H1 (cell line): ENCODE results near the gene CABP4. TPM values are rescaled to one million over a fixed set of nuclear protein-coding genes. Genes with fewer than 3 reads are reported as not detected.

Experiments
- CTCF ChIA-PET: fragments of 300-600 bp; sonication (Branson Sonifier 250); formaldehyde crosslinking; loops from one replicate; lab custom pipeline; 2021; ENCODE audit not compliant: partially characterized antibody; lab: Charles Lee
- POLR2A ChIA-PET: fragments of 300-600 bp; sonication (Branson Sonifier 250); formaldehyde crosslinking; loops from one replicate; lab custom pipeline; 2021; ENCODE audit warnings: inconsistent platforms; ENCODE audit not compliant: partially characterized antibody; lab: Charles Lee
- DNase-seq, 2 experiments: peaks; one replicate each; pipeline versions ENCODE4 v3.0.0 to v3.0.0-alpha.2; 2010 to 2022; ENCODE audit warnings: low spot score in 2 of 2, low read depth in 1 of 2, mixed read lengths in 1 of 2
- FAIRE-seq: peaks from 2 replicates; lab custom pipeline; 2011; peaks lifted over from hg19 to GRCh38; lab: Jason Lieb, UNC
- H2AFZ ChIP-seq: 2 replicates; pipeline ENCODE4 v1.8.1; 2012; ENCODE audit warnings: low read length, inconsistent platforms
- H2AK5ac ChIP-seq: 2 replicates; pipeline ENCODE4 v1.6.1; 2013; ENCODE audit warnings: low read depth, low read length
- H2BK120ac ChIP-seq: replicated peaks from 2 replicates; pipeline ENCODE3; 2013; ENCODE audit warnings: low read depth, low read length, inconsistent platforms
- H2BK12ac ChIP-seq: 2 replicates; pipeline ENCODE4 v1.6.1; 2013; ENCODE audit warnings: low read depth, low read length
- H2BK15ac ChIP-seq: 2 replicates; pipeline ENCODE4 v1.6.1; 2013; ENCODE audit warnings: low read length
- H2BK20ac ChIP-seq: 2 replicates; pipeline ENCODE4 v1.6.1; 2013; ENCODE audit warnings: low read length
- H2BK5ac ChIP-seq: 2 replicates; pipeline ENCODE4 v1.6.1; 2013; ENCODE audit warnings: low read depth, low read length
- H3K14ac ChIP-seq: 2 replicates; pipeline ENCODE4 v1.6.1; 2013; ENCODE audit warnings: inconsistent platforms; ENCODE audit not compliant: insufficient read length
- H3K18ac ChIP-seq: 2 replicates; pipeline ENCODE4 v1.6.1; 2013; ENCODE audit warnings: low read length; ENCODE audit errors: extremely low read depth
- H3K23ac ChIP-seq: 2 replicates; pipeline ENCODE4 v1.6.1; 2013; ENCODE audit warnings: inconsistent platforms; ENCODE audit not compliant: insufficient read length
- H3K23me2 ChIP-seq: 2 replicates; pipeline ENCODE4 v1.6.1; 2013; ENCODE audit warnings: low read depth, low read length
- H3K27ac ChIP-seq: 2 replicates; pipeline ENCODE4 v1.6.1; 2011; ENCODE audit warnings: low read depth, low read length, inconsistent platforms
- H3K27me3 ChIP-seq, 4 experiments: replicated peaks in 1 of 4; 1 replicate in 1 of 4; 2 replicates in 3 of 4; pipeline versions ENCODE4 v1.6.1 to v1.8.1; 2011 to 2013; ENCODE audit warnings: low read length in 3 of 4, mild to moderate bottlenecking in 3 of 4, inconsistent platforms in 2 of 4, mixed read lengths in 2 of 4, moderate library complexity in 1 of 4; ENCODE audit not compliant: control insufficient read depth in 3 of 4, insufficient read depth in 3 of 4; ENCODE audit errors: extremely low read depth in 1 of 4
- H3K36me3 ChIP-seq, 4 experiments: 2 replicates each; pipeline versions ENCODE4 v1.6.1 to v1.8.1; 2011 to 2013; ENCODE audit warnings: mild to moderate bottlenecking in 4 of 4, low read length in 3 of 4, moderate library complexity in 2 of 4, control low read depth in 1 of 4, inconsistent platforms in 1 of 4; ENCODE audit not compliant: insufficient read depth in 4 of 4, control insufficient read depth in 2 of 4
- H3K4ac ChIP-seq: replicated peaks from 2 replicates; pipeline ENCODE3; 2013; ENCODE audit warnings: low read length, low read depth, mixed read lengths, inconsistent platforms; ENCODE audit not compliant: insufficient read length
- H3K4me1 ChIP-seq, 4 experiments: replicated peaks in 1 of 4; 1 replicate in 1 of 4; 2 replicates in 3 of 4; pipeline versions ENCODE4 v1.6.1 to v1.8.1; 2011 to 2013; ENCODE audit warnings: low read length in 3 of 4, inconsistent platforms in 2 of 4, mixed read lengths in 1 of 4; ENCODE audit not compliant: insufficient read depth in 4 of 4, control insufficient read depth in 3 of 4
- H3K4me2 ChIP-seq, 2 experiments: 2 replicates each; pipeline versions ENCODE4 v1.6.1 to v1.8.1; 2011 to 2013; ENCODE audit warnings: low read depth in 2 of 2, low read length in 2 of 2, control low read depth in 1 of 2, inconsistent platforms in 1 of 2, mild to moderate bottlenecking in 1 of 2; ENCODE audit not compliant: insufficient read depth in 1 of 2
- H3K4me3 ChIP-seq, 4 experiments: fragments of 200-600, 300-600 bp in 1 of 4; sonication (generic), shearing (Covaris generic), sonication (Bioruptor Twin) in 1 of 4; 2 replicates each; pipeline versions ENCODE4 v1.5.1 to v1.8.1; 2011 to 2016; ENCODE audit warnings: low read length in 4 of 4, low read depth in 3 of 4, control low read depth in 2 of 4, inconsistent platforms in 2 of 4, mild to moderate bottlenecking in 2 of 4, mixed read lengths in 1 of 4, moderate library complexity in 1 of 4; ENCODE audit not compliant: insufficient read depth in 2 of 4; ENCODE audit errors: extremely low read depth in 1 of 4
- H3K56ac ChIP-seq: replicated peaks from 2 replicates; pipeline ENCODE3; 2013; ENCODE audit warnings: low read depth, mild to moderate bottlenecking, mixed read lengths, low read length, inconsistent platforms; ENCODE audit not compliant: insufficient read length
- H3K79me1 ChIP-seq: 2 replicates; pipeline ENCODE4 v1.6.1; 2013; ENCODE audit warnings: low read depth, low read length, control low read depth
- H3K79me2 ChIP-seq, 2 experiments: 2 replicates each; pipeline versions ENCODE4 v1.6.1 to v1.8.1; 2012 to 2013; ENCODE audit warnings: low read length in 2 of 2, mild to moderate bottlenecking in 2 of 2, inconsistent platforms in 1 of 2; ENCODE audit not compliant: insufficient read depth in 2 of 2, control insufficient read depth in 1 of 2
- H3K9ac ChIP-seq, 4 experiments: replicated peaks in 1 of 4; 1 replicate in 1 of 4; 2 replicates in 3 of 4; pipeline versions ENCODE4 v1.6.1 to v1.8.1; 2011 to 2013; ENCODE audit warnings: low read depth in 3 of 4, low read length in 3 of 4, control low read depth in 2 of 4, mild to moderate bottlenecking in 2 of 4, moderate library complexity in 2 of 4, inconsistent platforms in 1 of 4; ENCODE audit errors: extremely low read depth in 1 of 4
- H3K9me3 ChIP-seq, 2 experiments: 2 replicates each; pipeline versions ENCODE4 v1.6.1 to v1.8.1; 2012 to 2013; ENCODE audit warnings: mild to moderate bottlenecking in 2 of 2, moderate library complexity in 2 of 2, control low read depth in 1 of 2, inconsistent platforms in 1 of 2, low read depth in 1 of 2, low read length in 1 of 2, mixed read lengths in 1 of 2; ENCODE audit not compliant: insufficient read depth in 2 of 2
- H4K20me1 ChIP-seq, 2 experiments: replicated peaks in 1 of 2; 2 replicates each; pipeline versions ENCODE3 to v1.8.1; 2011 to 2013; ENCODE audit warnings: inconsistent platforms in 2 of 2, low read length in 2 of 2, mild to moderate bottlenecking in 1 of 2; ENCODE audit not compliant: insufficient read depth in 2 of 2, control insufficient read depth in 1 of 2
- H4K5ac ChIP-seq: 2 replicates; pipeline ENCODE4 v1.6.1; 2013; ENCODE audit warnings: low read length, low read depth, mixed read lengths, inconsistent platforms; ENCODE audit not compliant: insufficient read length
- H4K8ac ChIP-seq: 2 replicates; pipeline ENCODE4 v1.8.0; 2013; ENCODE audit warnings: mild to moderate bottlenecking, moderate library complexity, low read length, inconsistent platforms; ENCODE audit not compliant: insufficient read depth; ENCODE audit errors: extremely low read depth
- H4K91ac ChIP-seq: replicated peaks from 2 replicates; pipeline ENCODE3; 2013; ENCODE audit warnings: low read length, mixed read lengths, inconsistent platforms; ENCODE audit not compliant: insufficient read length
- ASH2L ChIP-seq: fragments of 200-600, 300-600 bp; sonication (generic); IDR thresholded peaks from one replicate; pipeline ENCODE4 v1.7.1; 2017; ENCODE audit warnings: low read length
- CTBP2 ChIP-seq: IDR thresholded peaks from 2 replicates; pipeline ENCODE4 v1.7.0; 2011; ENCODE audit warnings: borderline replicate concordance, mild to moderate bottlenecking, moderate library complexity, mixed read lengths, low read length; ENCODE audit not compliant: insufficient read depth, insufficient read length
- E2F6 ChIP-seq: IDR thresholded peaks from 2 replicates; pipeline ENCODE4 v1.6.1; 2012; ENCODE audit warnings: inconsistent platforms
- NANOG ChIP-seq: IDR thresholded peaks from 2 replicates; pipeline ENCODE4 v1.6.1; 2011; ENCODE audit warnings: low read length, low read depth, mild to moderate bottlenecking, inconsistent platforms; ENCODE audit not compliant: insufficient read depth, poor library complexity, severe bottlenecking
- NRF1 ChIP-seq: IDR thresholded peaks from 2 replicates; pipeline ENCODE4 v1.6.1; 2011; ENCODE audit warnings: mild to moderate bottlenecking, low read depth, low read length, improper control_type of control experiment
- RAD21 ChIP-seq, 2 experiments: IDR thresholded peaks in 1 of 2; conservative IDR thresholded peaks in 1 of 2; 2 replicates each; pipeline ENCODE4 v1.6.1; 2011; ENCODE audit warnings: low read depth in 2 of 2, low read length in 2 of 2, improper control_type of control experiment in 1 of 2, inconsistent platforms in 1 of 2, mild to moderate bottlenecking in 1 of 2, moderate library complexity in 1 of 2
- SIN3A ChIP-seq, 2 experiments: IDR thresholded peaks in 1 of 2; conservative IDR thresholded peaks in 1 of 2; 2 replicates each; pipeline ENCODE4 v1.6.1; 2011 to 2012; ENCODE audit warnings: low read length in 2 of 2, improper control_type of control experiment in 1 of 2, low read depth in 1 of 2, mild to moderate bottlenecking in 1 of 2
- USF2 ChIP-seq: IDR thresholded peaks from 2 replicates; pipeline ENCODE4 v1.6.1; 2011; ENCODE audit warnings: low read length, improper control_type of control experiment
- YY1 ChIP-seq: IDR thresholded peaks from 2 replicates; pipeline ENCODE4 v1.6.1; 2011; ENCODE audit warnings: low read depth, mild to moderate bottlenecking, low read length
- WGBS, 2 experiments: shearing (Covaris generic) in 1 of 2; methylation state at CpG; one replicate each; pipeline versions ENCODE4 v1.1.6 to v1.1.7; 2013 to 2015; ENCODE audit warnings: low lambda C conversion rate in 2 of 2, mixed read lengths in 2 of 2, inconsistent platforms in 1 of 2, low coverage in 1 of 2, missing lambda C conversion rate in 1 of 2; ENCODE audit not compliant: insufficient replicate concordance in 2 of 2, insufficient coverage in 1 of 2, insufficient read length in 1 of 2; ENCODE audit errors: extremely low coverage in 1 of 2, missing lambda C conversion rate in 1 of 2; 5-methylcytosine and 5-hydroxymethylcytosine counted together
- polyA plus RNA-seq, 7 experiments: library from polyadenylated mRNA; depleted of rRNA in 3 of 7; stranded (reverse) in 5 of 7; unstranded in 2 of 7; fragments of >200 nt in 5 of 7; fragments of 200-250 nt in 2 of 7; gene quantifications; 1 replicate in 5 of 7; 2 replicates in 1 of 7; 4 replicates in 1 of 7; pipeline versions ENCODE4 v1.2.1 to v1.2.3, GENCODE V29; 2011 to 2013; ENCODE audit warnings: missing spikeins in 2 of 7, mixed read lengths in 2 of 7
- total RNA-seq: library from RNA; stranded (reverse); fragmentation: NEBNext Ultra II Directional; extraction: Animal tissue kit (Norgen Biotek cat#: 25700); gene quantifications from 2 replicates; pipeline ENCODE4 v1.2.1, GENCODE V29; 2021

CABP4 gene
- total and polyA plus RNA-seq, 2 of the 8 experiments (the other 6 are each of a cell fraction or from before 2014, with no cell fraction given): not detected

GRCh38 chr11:67441731-67442351 is 13.3 kb upstream of the CABP4 start:
- ChIA-PET CTCF (no interaction called here), POLR2A (interaction anchor here (1.3 to 12.5 kb wide), 9 partner anchors 9 to 49 kb away, joined by 3 to 104 read pairs (median 7); partner anchors contain the start of genes CARNS1 and PPP1CA)
- H2BK120ac ChIP-seq: no peak overlapping the region
- no peak overlapping the region for H2AFZ ChIP-seq
- H3K18ac ChIP-seq: no peak overlapping the region
- H3K9ac ChIP-seq: no peak overlapping the region; a peak in 1 of 7 replicates
- no peak overlapping the region for H3K4me3 ChIP-seq
- H3K79me1 ChIP-seq: 0 out of 2 replicates have a peak, but pooled peaks cover 2% of the 10 kb centered on the region
- no peak overlapping the region for H3K27ac ChIP-seq
- H3K9me3 ChIP-seq: no peaks in the 10 kb centered on the region
- H3K23me2 ChIP-seq: peaks cover 2% of the 10 kb centered on the region; the same call in 1 of the 2 replicates
- no peak overlapping the region for H4K91ac ChIP-seq
- H3K23ac ChIP-seq: no peak overlapping the region
- no peak overlapping the region for H2BK20ac ChIP-seq
- no peak overlapping the region for H2BK15ac ChIP-seq
- H3K14ac ChIP-seq: no peak overlapping the region
- no peak overlapping the region for H2BK5ac ChIP-seq
- H2BK12ac ChIP-seq: no peak overlapping the region; the same call in 1 of the 2 replicates
- peaks cover 4 to 15% of the 10 kb centered on the region in 2 experiments for H4K20me1 ChIP-seq
- H3K4ac ChIP-seq: no peak overlapping the region
- H3K36me3 ChIP-seq: peaks cover 6 to 18% (median 10%) of the 10 kb centered on the region in 4 experiments; a peak in 5 of 8 replicates
- 94% methylated on average over 23 of the region's 28 CpGs; no CpG with 5 or more reads in 1 of the 2 experiments for WGBS, 2 experiments
- no peak for DNase-seq
- H3K27me3 ChIP-seq: no peaks in the 10 kb centered on the region
- no peak overlapping the region for H4K5ac ChIP-seq
- peak overlapping the region in 1 of 2 experiments; percentile 62; a peak in 2 of 4 replicates for H3K4me2 ChIP-seq
- no peak overlapping the region for H3K56ac ChIP-seq
- peak overlapping the region; percentile 51; the same call in 1 of the 2 replicates for H4K8ac ChIP-seq
- no peak overlapping the region for H2AK5ac ChIP-seq
- H3K79me2 ChIP-seq: no peaks in the 10 kb centered on the region
- H3K4me1 ChIP-seq: peaks cover 0 to 14% (median 8%) of the 10 kb centered on the region in 4 experiments; a peak in 6 of 7 replicates
- no peak for FAIRE-seq
- TF ChIP-seq CTBP2 (no peak), E2F6 (no peak), RAD21 (IDR thresholded peaks at IDR 0.05 in 1 of 2, conservative IDR thresholded peaks at IDR 0.05 in 1 of 2; ENCODE audit: low read depth in 2 of 2, low read length in 2 of 2) (no peak), YY1 (no peak), ASH2L (no peak), USF2 (no peak), NANOG (no peak), SIN3A (conservative IDR thresholded peaks at IDR 0.05 in 1 of 2, IDR thresholded peaks at IDR 0.05 in 1 of 2; ENCODE audit: low read depth in 1 of 2, low read length in 2 of 2) (no peak), NRF1 (no peak)
